Measurements from ENCODE around the gene BATF3.

DNA sequence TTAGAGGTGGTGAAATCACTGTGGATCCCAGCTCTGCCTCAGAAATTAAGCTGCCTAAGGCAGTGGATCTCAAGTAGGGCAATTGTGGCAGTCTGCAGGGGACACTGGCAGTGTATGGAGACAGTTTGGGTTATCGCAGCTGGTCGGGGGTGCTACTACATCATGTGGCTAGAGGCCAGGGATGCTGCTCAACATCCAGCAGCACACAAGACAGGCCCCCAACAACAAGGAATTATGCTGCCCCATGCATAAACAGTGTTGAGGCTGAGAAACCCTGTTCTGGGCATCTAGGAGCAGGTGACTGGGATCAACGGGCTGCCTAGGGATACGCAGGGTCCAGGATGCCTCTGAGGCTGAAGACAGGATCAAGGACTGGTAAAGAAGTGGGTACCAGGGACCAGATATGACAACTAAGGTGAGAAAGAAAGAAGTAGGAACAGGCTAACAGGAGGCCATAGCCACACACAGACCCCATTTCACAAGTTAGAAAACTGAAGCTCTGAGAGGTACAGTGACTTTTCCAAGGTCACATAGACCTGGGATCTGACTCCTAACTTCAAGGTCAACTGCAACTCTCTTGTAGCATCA is 8.7 kb downstream of the BATF3 start:
- TF ChIP-seq CTCF (IDR thresholded peaks at IDR 0.05): no peak
- no peak for TF ChIP-seq MXD4 (CRISPR knock-in tag; IDR thresholded peaks at IDR 0.05; ENCODE audit: borderline replicate concordance)
- TF ChIP-seq ELF4 (CRISPR knock-in tag; IDR thresholded peaks at IDR 0.05; ENCODE audit: low read depth): no peak
- TF ChIP-seq, protein P1, sequence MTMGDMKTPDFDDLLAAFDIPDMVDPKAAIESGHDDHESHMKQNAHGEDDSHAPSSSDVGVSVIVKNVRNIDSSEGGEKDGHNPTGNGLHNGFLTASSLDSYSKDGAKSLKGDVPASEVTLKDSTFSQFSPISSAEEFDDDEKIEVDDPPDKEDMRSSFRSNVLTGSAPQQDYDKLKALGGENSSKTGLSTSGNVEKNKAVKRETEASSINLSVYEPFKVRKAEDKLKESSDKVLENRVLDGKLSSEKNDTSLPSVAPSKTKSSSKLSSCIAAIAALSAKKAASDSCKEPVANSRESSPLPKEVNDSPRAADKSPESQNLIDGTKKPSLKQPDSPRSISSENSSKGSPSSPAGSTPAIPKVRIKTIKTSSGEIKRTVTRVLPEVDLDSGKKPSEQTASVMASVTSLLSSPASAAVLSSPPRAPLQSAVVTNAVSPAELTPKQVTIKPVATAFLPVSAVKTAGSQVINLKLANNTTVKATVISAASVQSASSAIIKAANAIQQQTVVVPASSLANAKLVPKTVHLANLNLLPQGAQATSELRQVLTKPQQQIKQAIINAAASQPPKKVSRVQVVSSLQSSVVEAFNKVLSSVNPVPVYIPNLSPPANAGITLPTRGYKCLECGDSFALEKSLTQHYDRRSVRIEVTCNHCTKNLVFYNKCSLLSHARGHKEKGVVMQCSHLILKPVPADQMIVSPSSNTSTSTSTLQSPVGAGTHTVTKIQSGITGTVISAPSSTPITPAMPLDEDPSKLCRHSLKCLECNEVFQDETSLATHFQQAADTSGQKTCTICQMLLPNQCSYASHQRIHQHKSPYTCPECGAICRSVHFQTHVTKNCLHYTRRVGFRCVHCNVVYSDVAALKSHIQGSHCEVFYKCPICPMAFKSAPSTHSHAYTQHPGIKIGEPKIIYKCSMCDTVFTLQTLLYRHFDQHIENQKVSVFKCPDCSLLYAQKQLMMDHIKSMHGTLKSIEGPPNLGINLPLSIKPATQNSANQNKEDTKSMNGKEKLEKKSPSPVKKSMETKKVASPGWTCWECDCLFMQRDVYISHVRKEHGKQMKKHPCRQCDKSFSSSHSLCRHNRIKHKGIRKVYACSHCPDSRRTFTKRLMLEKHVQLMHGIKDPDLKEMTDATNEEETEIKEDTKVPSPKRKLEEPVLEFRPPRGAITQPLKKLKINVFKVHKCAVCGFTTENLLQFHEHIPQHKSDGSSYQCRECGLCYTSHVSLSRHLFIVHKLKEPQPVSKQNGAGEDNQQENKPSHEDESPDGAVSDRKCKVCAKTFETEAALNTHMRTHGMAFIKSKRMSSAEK (CRISPR knock-in tag; IDR thresholded peaks at IDR 0.05; ENCODE audit: borderline replicate concordance): no peak
- TF ChIP-seq, protein P2, sequence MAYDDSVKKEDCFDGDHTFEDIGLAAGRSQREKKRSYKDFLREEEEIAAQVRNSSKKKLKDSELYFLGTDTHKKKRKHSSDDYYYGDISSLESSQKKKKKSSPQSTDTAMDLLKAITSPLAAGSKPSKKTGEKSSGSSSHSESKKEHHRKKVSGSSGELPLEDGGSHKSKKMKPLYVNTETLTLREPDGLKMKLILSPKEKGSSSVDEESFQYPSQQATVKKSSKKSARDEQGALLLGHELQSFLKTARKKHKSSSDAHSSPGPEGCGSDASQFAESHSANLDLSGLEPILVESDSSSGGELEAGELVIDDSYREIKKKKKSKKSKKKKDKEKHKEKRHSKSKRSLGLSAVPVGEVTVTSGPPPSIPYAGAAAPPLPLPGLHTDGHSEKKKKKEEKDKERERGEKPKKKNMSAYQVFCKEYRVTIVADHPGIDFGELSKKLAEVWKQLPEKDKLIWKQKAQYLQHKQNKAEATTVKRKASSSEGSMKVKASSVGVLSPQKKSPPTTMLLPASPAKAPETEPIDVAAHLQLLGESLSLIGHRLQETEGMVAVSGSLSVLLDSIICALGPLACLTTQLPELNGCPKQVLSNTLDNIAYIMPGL (CRISPR knock-in tag; IDR thresholded peaks at IDR 0.05): no peak
- TF ChIP-seq NR2C2 (CRISPR knock-in tag; IDR thresholded peaks at IDR 0.05): no peak
- no peak for TF ChIP-seq NR3C1 (CRISPR knock-in tag; conservative IDR thresholded peaks at IDR 0.05; ENCODE audit: low read depth)
- no peak for TF ChIP-seq RELA (CRISPR knock-in tag; IDR thresholded peaks at IDR 0.05; ENCODE audit: borderline replicate concordance)
- TF ChIP-seq, protein P3, sequence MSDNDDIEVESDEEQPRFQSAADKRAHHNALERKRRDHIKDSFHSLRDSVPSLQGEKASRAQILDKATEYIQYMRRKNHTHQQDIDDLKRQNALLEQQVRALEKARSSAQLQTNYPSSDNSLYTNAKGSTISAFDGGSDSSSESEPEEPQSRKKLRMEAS (CRISPR knock-in tag; IDR thresholded peaks at IDR 0.05): no peak
